Measurements from ENCODE around the gene SERGEF.

The SERGEF gene

DNA sequence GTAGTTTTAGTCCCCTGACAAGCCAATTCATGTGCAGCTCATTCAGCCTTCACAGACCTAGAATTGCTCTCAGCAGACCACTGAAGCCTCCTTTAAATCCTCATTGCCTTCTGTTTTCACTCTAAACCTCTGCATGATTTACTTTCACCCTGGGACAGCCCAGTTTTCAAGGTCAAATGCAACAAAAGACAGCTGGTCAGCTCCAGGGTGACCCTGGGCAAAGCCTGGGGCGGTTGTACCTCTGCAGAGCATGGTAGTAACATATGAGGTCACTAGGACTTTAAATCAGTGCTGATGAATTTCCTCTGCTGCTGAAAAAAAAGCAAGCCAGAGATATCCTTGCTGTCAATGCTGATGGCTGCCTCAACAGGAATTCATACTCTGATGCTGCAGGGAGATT, 62.2 kb downstream of the SERGEF start:
- no peak for DNase-seq

DNA sequence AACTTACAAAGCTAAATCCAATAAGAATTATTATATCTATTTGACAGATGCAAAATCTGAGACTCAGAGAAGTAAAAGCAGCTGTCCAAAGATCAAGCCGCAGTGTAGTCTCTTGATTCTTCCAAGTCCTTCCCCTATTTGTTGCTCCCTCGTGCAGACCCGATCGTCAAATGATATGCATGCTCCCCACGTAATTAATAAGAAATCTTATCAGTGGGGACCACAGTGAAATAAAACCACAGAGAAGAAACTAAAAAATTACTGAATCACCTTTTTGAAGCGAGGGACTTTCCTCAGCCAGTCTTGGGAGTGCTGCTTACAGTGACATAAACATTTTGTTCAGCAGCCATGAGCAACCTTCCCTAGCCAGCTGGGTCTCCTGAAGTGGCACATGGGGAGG, 64.6 kb downstream of the SERGEF start:
- DNase-seq = no peak

DNA sequence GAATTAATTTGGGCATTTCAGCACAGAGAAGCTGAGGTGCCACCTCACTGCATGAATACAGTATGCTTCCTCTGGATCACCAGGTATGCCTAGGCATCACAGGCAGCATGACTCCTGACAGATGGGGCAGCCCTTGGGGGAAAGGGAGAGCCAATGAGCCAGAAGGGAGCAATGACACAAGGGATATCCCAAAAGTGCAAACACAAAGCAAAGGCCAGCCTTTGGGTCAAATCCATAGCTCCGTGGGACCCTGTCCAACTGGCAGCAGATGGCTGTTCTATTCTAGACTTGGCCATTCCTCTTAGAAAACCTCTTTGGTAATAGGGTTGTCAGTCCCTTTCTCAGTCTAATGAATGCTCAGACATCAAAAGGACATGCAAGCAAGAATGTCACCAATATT, 73.3 kb downstream of the SERGEF start:
- no peak for DNase-seq

DNA sequence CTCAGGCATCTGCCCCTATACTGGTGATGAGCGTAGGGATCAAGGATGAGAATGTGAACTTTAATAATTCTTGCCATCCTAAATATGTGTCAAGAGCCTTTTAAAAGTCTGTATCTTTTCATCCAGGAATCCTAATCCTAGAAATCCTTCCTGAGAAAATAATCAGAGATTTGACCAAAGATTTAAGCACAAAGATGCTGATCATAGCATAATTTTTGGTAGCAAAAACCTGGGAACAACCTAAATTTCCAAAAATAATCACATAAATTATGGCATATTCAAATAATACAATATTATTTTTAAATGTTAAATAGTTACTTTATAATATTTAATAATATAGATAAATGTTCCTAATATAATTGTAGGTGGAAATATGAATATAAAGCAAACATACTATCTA, 76.1 kb downstream of the SERGEF start:
- DNase-seq = no peak

DNA sequence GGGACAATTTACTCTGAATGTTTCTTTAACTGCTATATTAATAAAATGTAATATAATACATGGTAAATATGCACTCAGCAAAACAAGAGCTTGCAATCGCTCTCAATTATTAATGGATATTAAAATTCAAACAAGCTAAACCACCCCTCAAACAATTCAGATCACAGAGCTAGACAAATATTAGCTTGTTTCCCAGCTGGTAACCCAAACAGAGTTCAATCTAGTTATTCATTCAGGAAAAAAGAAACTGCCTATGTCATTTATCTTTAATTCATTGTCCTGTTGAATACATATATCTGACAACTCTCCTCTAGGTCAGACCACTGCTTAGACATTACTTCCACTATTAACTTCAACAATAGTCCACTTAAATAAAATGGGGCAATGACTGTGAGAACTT, 78.7 kb downstream of the SERGEF start:
- DNase-seq = no peak

DNA sequence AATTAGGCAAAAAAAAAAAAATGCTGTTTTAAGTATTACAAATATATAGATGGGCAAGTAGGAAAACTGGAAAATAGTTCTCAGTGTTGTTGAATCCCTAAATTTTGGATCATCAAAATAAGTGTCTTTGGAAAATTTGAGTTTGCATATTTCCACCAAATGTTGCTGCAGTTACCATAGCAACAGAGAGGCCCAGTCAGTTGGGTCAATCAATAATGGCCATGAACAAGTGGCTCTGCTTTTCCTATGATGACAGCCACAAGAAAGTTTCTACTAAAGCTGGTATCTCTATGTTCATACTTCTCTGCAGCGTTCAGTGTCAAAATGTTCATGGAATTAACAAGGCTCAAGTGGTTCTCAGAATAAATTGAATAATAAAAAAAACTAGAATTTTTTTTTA, 79.1 kb downstream of the SERGEF start:
- no peak for DNase-seq

DNA sequence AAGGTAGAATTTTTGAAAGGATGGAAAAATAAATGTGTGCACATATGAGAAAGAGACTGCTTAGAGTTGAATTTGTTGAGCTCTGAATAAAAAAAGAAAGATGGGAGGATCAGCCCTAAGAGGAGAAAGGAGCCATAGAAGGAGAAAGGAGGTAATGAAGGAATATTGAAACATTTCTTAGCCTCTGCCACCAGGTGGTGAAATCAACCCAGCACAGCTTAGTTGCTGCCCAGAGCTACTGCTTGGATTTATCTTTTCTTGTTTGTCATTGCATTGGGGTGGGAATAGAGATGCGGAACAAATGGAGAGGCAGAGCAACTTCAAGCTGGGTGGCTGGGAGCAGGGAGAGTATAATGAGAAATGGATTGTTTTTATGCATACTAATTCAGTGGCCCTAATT, 80.4 kb downstream of the SERGEF start:
- DNase-seq = no peak

DNA sequence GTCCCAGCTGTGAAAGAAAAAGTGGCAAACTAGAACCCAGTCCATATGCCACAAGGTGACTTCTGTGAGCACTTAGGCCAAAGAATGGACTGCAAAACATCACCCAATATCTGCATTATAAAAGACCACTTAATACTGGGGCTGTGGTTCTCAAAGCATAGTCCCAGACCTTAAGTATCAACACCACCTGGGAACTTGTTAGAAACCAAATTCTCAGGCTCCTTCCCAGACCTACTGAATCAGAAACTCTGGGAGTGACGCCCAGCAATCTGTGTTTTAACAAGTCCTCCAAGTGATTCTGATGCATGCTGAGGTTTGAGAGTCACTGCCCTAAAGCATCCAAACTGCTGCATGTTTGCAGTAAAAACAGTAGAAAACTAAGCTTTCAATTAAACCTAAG, 81.3 kb downstream of the SERGEF start:
- DNase-seq = no peak

DNA sequence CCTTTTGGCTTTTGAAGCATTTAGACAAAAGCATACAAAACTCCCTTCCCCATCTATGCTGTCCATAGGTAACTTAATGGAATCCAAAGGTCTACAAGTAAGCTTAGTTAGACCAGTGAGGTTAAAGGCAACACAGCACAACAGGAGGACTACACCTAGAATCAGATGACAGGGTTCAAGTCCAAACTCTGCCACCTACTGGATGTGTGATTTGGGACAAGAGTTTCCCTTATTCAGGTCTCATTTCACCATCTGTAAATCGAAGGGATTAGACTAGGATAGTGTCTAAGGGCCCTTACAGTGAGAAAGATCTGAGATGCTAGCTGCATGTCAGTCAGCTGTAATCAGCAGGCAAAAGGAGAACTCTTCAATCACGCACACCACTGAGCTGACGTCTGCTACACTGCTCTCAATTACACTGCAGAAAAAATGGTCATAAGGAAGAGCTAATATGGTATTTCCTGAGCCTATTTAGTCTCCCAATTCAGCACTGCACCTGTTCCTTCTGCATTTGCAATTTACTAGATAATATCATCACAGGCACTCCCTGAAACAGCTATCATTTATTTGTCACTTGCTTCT, 82.2 kb downstream of the SERGEF start:
- DNase-seq = no peak

DNA sequence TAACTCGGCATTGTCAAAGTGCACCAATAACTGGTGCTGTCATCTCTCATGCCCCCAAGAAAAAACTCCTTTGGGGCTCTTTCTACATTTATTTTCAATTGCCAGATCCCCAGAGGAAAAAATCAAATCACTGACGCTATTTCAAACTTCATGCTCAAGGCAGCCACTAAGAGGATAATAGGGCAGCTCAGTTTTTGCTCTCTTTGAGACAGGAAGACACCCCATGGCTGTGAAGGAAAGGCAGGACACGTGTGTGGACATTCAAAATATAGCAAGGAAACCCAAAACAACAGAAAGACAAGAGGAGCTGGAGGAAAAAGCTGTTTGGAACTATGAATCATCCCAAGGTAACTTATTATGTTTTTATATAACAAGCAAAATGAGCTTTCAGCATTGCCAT, 83.7 kb downstream of the SERGEF start:
- DNase-seq = no peak

DNA sequence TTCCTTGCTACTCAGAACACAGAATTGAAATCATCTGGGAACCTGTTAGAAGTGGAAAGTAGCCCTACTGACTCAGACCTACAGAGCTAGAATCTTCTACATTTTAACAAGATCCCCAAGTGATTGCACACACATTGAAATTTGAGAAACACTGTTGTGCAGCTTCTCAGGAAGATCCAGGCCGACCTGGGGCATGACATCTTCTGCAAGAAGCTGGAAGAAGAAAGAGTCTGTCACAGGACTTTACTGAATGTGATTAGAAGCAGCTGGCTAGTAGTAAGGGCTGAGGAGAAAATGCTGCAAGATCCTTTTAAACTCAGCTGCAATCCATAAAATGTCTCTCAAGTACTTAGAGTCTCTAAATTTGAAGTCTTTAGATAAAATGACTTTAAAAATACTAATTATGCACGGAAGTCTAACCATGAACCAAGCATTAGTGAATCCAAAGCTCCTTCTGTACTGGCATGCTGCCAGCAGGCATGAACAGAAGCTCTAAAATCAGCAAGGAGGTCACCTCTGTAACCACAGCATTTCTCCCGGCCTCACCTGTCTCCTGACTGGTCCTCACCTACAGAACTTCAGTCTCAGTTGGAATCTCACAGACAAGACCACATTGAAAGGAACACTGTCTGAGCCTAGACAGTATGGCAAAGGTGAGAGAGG, 85.0 kb downstream of the SERGEF start:
- peak in 1 of 2 experiments; percentile 18 for DNase-seq

DNA sequence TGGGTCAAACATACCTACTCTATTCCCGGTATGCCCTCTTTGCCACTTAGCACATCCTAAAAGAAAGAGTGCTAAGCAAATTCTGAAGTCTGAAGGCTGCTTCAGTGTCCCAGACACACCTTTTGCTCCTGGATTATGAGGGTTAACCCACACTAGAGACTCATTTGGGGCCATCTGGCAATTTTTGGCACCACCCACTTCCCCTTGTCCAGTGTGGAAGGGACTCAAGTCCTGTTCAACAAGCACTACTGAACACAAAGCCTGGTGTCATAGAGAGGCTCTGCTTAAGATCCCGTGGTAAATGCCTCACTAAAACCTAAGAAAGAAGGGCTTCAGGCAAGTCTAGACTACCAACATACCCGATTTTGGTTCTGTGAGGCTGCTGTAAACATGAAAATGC, 85.8 kb downstream of the SERGEF start:
- no peak for DNase-seq

DNA sequence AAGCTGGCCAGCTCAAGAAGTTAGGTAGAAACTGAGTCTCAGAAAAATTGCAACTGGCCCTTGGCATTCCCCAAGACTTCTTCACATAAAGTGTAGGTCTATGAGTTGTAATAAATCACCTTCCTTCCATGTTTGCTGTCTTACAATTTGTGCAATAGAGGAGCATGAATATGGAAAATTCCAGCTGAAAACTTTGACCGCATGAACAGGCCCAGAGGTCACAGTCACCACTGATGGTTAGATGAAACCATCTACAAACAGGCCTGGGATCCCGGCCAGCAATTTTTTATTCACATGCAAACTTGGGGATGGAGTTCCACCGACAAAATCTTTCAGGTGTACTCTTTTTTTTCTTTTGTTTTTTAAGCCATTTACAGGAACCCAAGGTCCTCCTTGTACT, 88.1 kb downstream of the SERGEF start:
- DNase-seq = no peak

DNA sequence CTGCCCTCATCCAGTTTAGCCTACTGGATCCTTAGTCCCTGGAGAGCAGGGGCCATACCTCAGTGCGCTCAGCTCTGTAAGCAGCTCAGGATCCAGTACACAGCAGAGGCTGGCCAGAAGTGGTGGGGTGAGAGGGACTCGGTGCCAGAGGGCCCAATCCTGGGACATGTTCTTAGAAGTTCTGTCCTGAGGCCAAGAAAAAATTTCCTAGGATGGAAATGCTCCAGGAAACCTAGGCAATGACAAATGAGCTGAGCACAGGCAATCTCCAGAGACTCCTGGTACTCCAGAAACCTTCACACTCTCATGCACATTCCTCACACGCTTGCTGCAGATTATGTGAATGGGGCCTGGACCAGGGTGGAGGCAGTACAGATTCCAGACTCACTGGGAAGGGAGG, 89.6 kb downstream of the SERGEF start:
- no peak for DNase-seq

DNA sequence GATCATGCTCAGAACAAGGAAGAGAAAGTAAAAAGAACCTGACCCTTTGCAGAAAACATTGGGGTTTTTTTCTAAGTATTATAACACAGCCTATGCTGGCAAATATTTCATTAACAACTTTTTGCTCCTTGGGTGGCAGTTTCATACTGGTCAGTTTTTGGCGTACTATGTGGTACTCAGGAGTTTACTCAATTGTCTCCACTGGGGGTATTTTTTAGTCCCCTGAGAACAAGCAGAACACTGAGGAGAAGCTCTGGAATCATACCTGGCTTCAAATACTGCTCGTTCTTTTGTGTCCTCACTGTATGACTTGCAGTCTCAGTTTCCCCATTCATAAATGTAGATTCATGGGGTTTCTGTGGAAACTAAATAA, 90.4 kb downstream of the SERGEF start:
- no peak for DNase-seq

DNA sequence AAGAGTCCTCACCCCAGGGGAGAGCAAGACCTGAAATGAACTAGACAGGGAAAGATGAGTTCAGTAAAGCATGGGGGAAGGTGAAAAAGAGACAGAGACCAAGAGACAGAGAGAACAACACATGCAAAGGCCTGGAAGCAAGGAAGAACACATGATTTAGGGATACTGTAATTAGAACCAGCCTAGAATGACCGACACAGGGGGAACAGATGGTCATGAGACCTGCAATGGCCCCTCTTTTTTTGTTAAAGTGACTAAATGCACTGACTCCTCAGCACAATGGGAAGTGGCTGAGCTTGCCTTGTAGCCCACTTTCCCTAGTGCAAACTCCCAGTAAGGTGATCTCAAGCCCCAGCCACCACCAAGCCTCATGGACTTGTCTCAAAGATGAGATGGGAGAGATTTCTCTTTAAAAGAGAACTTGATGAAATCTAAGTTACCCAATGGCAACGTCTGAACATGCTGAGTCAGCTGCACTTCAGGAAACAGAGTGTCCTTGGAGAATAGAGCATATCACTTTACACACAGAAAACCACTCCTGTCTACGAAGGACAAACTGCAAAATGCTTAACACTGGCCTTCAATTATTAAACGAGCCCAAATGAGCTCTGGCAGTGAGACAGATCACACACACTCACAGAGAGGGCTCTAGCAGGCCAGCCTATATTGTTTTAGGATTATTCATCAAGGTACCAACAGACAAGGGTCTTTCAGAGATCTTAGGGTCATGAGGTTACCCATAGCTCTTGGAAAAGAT, 91.0 kb downstream of the SERGEF start:
- peak; percentile 37 to 50 for DNase-seq

DNA sequence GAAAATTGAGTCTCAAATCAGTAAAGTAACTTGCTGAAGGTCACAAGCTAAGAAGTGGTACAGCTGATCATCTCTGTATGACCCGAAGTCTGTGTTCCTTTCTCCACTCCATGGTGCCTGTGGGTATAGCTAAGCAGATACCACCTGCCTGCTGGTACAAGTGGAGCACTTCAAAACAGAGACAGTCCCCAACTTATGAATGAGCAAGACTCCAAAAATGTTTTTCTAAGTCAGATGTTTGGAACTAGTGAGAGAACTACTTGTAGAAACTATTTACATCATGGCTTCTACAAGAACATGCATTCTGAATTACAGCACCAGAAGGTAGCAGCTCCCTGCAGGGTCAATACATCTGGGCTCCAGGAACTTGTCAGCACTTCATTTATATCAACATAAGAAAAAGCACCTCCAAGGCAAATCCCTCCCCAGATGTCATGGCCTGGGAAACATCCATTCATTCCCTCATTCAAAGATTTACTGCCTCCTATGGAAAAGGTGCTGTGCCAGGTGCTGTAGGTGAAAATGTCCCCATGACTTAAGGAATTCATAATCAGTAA, 94.7 kb downstream of the SERGEF start:
- no peak for DNase-seq

DNA sequence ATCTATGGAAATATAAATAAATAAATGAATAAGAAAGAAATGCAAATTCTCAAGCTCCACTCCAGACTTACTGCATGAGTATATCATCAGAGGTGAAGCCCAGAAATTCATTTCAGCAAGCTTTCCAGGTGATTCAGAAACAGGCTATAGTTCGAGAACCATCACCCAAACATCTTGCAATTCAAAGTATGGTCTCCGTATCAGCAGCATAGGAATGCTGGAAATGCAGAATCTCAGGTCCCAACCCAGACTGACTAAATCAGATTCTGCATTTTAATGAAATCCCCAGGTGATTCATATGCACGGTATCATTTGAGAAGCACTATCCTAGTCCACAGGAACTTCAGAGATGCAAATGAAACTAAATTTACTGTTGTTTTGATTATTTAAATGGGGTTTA, 95.3 kb downstream of the SERGEF start:
- DNase-seq = no peak

DNA sequence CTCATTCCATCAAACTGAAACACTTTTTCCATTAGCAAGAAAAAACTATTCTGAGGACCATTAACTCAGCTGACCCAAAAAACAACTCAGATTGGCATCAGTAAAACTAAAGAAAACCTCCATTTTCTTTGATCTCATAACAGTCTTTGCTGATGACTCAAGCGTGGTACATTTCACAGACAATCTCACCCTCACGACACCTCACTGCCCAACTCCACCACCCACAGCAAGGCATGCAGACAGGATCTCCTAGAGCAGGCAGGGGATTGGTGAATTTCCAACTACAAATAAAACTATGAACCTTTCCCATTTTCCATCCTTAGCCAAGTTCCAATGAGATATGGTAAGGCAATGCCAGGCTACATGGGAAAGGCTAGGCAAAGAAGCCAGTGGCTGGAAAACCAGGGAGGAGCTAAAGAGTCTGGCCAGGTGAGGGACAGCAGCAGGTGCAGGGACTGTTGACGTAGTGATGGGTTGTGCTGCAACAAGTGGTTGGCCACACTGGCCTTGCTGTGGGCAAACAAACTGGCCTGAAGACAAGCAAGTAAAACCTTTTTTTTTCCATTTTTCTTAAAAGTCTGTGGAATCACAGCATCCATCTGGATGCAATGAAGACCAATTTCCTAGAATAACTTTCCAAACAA, 97.2 kb downstream of the SERGEF start:
- DNase-seq = no peak

DNA sequence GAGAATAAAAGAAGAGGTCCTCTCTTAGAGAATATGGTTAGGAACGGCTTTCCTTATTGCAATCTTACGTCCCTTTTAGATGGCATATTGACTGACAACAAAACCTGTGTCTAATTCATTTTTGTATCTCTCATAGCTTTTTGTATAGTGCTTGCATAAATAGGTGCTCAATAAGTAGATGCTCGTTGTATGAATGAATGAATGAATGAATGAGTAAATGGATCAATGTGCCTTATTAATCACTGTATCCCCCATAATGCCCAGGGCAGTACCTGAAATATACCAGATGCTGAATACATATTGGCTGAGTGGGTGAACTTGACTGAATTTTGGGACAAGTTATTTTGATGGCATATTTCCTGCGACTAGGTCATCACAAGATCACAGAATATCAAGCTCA, 97.9 kb downstream of the SERGEF start:
- no peak for DNase-seq

DNA sequence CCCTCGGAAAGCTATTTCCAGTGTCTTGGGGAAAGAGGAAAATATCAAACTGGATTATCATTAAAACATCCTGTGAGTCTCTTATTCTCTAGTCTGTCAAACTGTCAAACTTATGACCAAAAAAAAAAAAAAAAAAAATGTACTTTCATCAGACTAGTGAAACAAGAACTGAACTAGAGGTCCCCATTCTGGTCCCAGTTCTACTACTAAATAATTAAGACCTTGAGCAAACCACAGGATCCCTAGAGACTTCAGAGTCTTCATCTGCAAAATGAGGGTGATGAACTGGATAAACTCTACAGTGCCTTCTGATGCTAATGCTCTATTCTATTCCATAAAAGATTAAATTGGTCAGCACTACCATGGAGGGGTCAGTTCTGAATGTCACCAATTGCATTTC, 105.8 kb downstream of the SERGEF start:
- DNase-seq = no peak

DNA sequence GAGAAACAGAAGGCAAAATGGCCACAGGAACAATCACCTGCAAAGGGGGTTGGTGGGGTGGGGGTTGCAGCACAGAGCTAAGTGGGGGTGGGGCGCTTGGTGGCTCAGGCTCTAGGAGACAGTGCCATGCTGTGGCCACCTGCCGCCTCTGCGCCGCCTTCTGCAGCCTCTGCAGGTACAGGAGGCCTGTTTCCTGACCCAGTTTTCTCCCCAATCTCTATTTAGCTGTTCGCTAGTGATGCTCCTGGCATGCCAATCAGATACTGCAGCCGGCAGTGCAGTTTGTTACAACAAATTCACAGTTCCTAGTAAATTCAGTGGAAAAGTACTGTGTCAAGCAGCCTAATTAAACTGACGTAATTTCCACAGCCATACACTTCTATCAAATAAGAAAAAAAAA, 106.4 kb downstream of the SERGEF start:
- DNase-seq = no peak

DNA sequence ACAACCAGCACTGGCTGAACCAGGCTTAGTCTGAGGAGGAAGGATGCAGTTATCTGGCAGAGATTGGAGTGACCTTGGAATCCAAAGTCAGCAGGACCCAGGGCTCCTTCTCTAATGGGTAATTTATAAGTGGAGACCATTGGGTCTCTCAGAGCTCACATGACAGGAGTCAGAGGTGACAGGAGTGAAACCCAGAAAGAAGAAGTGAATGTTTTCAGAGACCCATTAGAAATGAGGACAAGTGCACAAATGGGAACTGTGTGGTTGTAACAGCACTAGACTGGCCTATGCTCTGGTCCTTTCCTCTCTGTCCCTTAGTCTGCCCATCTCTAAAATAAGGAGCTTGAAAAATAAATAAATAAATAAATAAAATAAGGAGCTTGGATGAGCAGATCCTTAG, 107.4 kb downstream of the SERGEF start:
- DNase-seq = no peak

DNA sequence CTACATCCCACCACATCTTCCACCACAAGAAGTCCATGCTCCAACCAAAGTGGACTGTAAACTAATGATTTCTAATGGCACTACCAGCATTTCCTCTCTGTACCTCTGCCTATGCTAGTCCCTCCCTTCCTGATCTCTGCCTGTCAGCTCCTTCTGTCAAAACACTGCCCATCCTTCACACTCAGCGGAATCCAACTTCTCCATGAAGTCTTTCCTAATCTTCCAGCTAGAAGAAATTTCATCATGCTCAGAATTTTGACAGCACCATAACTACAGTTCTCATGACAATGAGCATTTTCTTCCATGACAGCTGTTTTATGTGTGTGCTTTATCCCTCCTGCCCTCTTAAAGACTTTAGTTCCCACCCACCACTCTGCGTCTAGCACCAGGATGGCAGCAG, 111.4 kb downstream of the SERGEF start:
- no peak for DNase-seq

All from NCI-H187 (cell line).